SH-SY5Y (cell line): ENCODE results near the gene GPRIN2.

Experiments used
- GATA2 ChIP-seq: IDR thresholded peaks from 2 replicates; pipeline ENCODE4 v1.6.1; 2011; ENCODE audit warnings: mild to moderate bottlenecking, low read depth, low read length
- GATA3 ChIP-seq: IDR thresholded peaks from 2 replicates; pipeline ENCODE4 v1.6.1; 2011; ENCODE audit warnings: low read depth, mild to moderate bottlenecking, low read length, moderate library complexity

GRCh38 chr10:46558392-46559185 lies 2.1 kb upstream of the GPRIN2 start:
- TF ChIP-seq GATA3, result no peak
- TF ChIP-seq GATA2, result no peak
